Activated B cell treated with CpG ODN at 0.5 μM for 24 hours (primary cell): ENCODE measurements around the gene CLTC. TPM values are rescaled to one million over a fixed set of nuclear protein-coding genes. Genes with fewer than 3 reads are reported as not detected.

Source experiments
- ATAC-seq: fragments of 200-7000 bp; cut with Tn5 transposase; one replicate; pipeline ENCODE4 v1.10.0; 2021; ENCODE audit warnings: low read depth, mild to moderate bottlenecking, moderate library complexity
- CTCF ChIA-PET: fragments of 350-600 bp; sonication (Branson Sonifier 250); formaldehyde crosslinking; loops from one replicate; lab custom pipeline; 2021; ENCODE audit warnings: antibody characterized with exemption; lab: Charles Lee
- POLR2A ChIA-PET: fragments of 350-600 bp; sonication (Branson Sonifier 250); formaldehyde crosslinking; loops from one replicate; lab custom pipeline; 2021; ENCODE audit warnings: antibody characterized with exemption; lab: Charles Lee
- DNase-seq: peaks from one replicate; pipeline ENCODE4 v3.0.0; 2022
- H3K27ac Mint-ChIP-seq: one replicate; pipeline ENCODE4 v1.8.0; 2020; ENCODE audit warnings: mixed read lengths
- H3K27me3 Mint-ChIP-seq: one replicate; pipeline ENCODE4 v1.8.0; 2021; ENCODE audit warnings: mixed read lengths
- H3K36me3 Mint-ChIP-seq: one replicate; pipeline ENCODE4 v1.8.0; 2021; ENCODE audit warnings: low read depth, mixed read lengths
- H3K4me1 Mint-ChIP-seq: one replicate; pipeline ENCODE4 v1.8.0; 2021; ENCODE audit warnings: mixed read lengths
- H3K4me3 Mint-ChIP-seq: one replicate; pipeline ENCODE4 v1.8.0; 2020; ENCODE audit warnings: mild to moderate bottlenecking, mixed read lengths
- H3K9me3 Mint-ChIP-seq: one replicate; pipeline ENCODE4 v1.8.0; 2020; ENCODE audit warnings: mixed read lengths
- CTCF ChIP-seq: fragments of 200-600 bp; IDR thresholded peaks from one replicate; pipeline ENCODE4 v1.8.0; 2022; ENCODE audit warnings: antibody characterized with exemption, mild to moderate bottlenecking
- intact Hi-C: fragments of 100-400 bp; cut with micrococcal nuclease; formaldehyde crosslinking; loops from one replicate; pipeline ENCODE4 v1.15.1; 2024
- total RNA-seq: library from RNA; stranded (reverse); gene quantifications from 2 replicates; pipeline ENCODE4 v1.2.3, GENCODE V29; 2022

CLTC gene
- total RNA-seq, 1 donor from 2014 or later: 189 TPM

GRCh38 chr17:59678918-59679317 is 59.2 kb downstream of the CLTC start:
- ATAC-seq: no peak
- H3K36me3 Mint-ChIP-seq: peaks cover 79% of the 10 kb centered on the region
- POLR2A ChIA-PET: no interaction called here

GRCh38 chr17:59680314-59680713 is 60.6 kb downstream of the CLTC start:
- ChIA-PET POLR2A (no interaction called here), CTCF (no interaction called here)
- no peak overlapping the region for H3K4me3 Mint-ChIP-seq
- DNase-seq (no peak), ATAC-seq (no peak)
- H3K27ac Mint-ChIP-seq: no peak overlapping the region
- H3K4me1 Mint-ChIP-seq: peaks cover 3% of the 10 kb centered on the region
- H3K27me3 Mint-ChIP-seq: no peaks in the 10 kb centered on the region
- no peak for TF ChIP-seq CTCF
- H3K9me3 Mint-ChIP-seq: no peaks in the 10 kb centered on the region
- peaks cover 81% of the 10 kb centered on the region for H3K36me3 Mint-ChIP-seq
- intact Hi-C loops: no loop called here

More at GRCh38 chr17:59678918-59679317, 59.2 kb downstream of the CLTC start:
- Mint-ChIP-seq H3K9me3 (no peaks in the 10 kb centered on the region), H3K4me3 (no peak overlapping the region), H3K27ac (no peak overlapping the region), H3K27me3 (no peaks in the 10 kb centered on the region), H3K4me1 (peaks cover 17% of the 10 kb centered on the region)
- no peak for DNase-seq
- TF ChIP-seq CTCF: no peak
- CTCF ChIA-PET: no interaction called here
- intact Hi-C loops: loop anchor here (10.0 kb wide), 1 partner anchor 154 kb away; no protein-coding TSS in a partner anchor

GRCh38 chr17:59683283-59683682 is 63.6 kb downstream of the CLTC start:
- Mint-ChIP-seq H3K9me3 (no peaks in the 10 kb centered on the region), H3K27me3 (no peaks in the 10 kb centered on the region), H3K36me3 (peaks cover 83% of the 10 kb centered on the region), H3K4me3 (no peak overlapping the region), H3K27ac (no peak overlapping the region), H3K4me1 (no peaks in the 10 kb centered on the region)
- no peak for TF ChIP-seq CTCF
- intact Hi-C loops: no loop called here
- ChIA-PET CTCF (interaction anchor here (1.0 kb wide), 1 partner anchor 12 kb away, joined by 6 read pairs; no protein-coding TSS in a partner anchor), POLR2A (no interaction called here)
- ATAC-seq (no peak), DNase-seq (no peak)

- Mint-ChIP-seq H3K36me3 (peaks cover 88% of the 10 kb centered on the region), H3K27me3 (no peaks in the 10 kb centered on the region), H3K4me1 (peaks cover 3% of the 10 kb centered on the region), H3K27ac (no peak overlapping the region), H3K9me3 (no peaks in the 10 kb centered on the region), H3K4me3 (no peak overlapping the region)
- POLR2A ChIA-PET: interaction anchor here (0.6 kb wide), 1 partner anchor 51 kb away, joined by 3 read pairs; no protein-coding TSS in a partner anchor
- intact Hi-C loops: no loop called here
- DNase-seq: no peak
- no peak for ATAC-seq
- CTCF ChIA-PET: interaction anchor here (0.9 to 1.4 kb wide), 2 partner anchors 66 to 228 kb away, joined by 4 read pairs; no protein-coding TSS in a partner anchor
- TF ChIP-seq CTCF: no peak
These were observed 65.3 kb downstream of the CLTC start for GRCh38 chr17:59684967-59685366.

GRCh38 chr17:59688008-59688407 is 68.3 kb downstream of the CLTC start:
- intact Hi-C loops: no loop called here
- Mint-ChIP-seq H3K4me1 (peaks cover 3% of the 10 kb centered on the region), H3K4me3 (no peak overlapping the region), H3K27me3 (no peaks in the 10 kb centered on the region), H3K9me3 (no peaks in the 10 kb centered on the region), H3K27ac (peak overlapping the region; percentile 50), H3K36me3 (peaks cover 85% of the 10 kb centered on the region)
- CTCF ChIA-PET: no interaction called here
- no peak for TF ChIP-seq CTCF
- ATAC-seq (no peak), DNase-seq (no peak)
- POLR2A ChIA-PET: interaction anchor here (0.6 kb wide), 1 partner anchor 361 kb away, joined by 4 read pairs; no protein-coding TSS in a partner anchor
